Tibial artery (tissue), 4 donors: ENCODE data around the gene RBFOX1.

Source experiments
- DNase-seq, 2 donors: peaks; one replicate each; pipeline ENCODE4 v3.0.0-alpha.2; 2019
- H3K27ac ChIP-seq, 2 donors: fragments of 200-600 bp; sonication (generic) in 1 of 2; 1 replicate in 1 of 2; 2 replicates in 1 of 2; pipeline ENCODE4 v1.5.1; 2018 to 2019; ENCODE audit warnings: mild to moderate bottlenecking in 1 of 2
- H3K27me3 ChIP-seq, 2 donors: fragments of 200-600 bp; sonication (generic) in 1 of 2; one replicate each; pipeline versions ENCODE4 v1.5.1 to v1.6.0; 2016 to 2019
- H3K36me3 ChIP-seq, 3 donors: fragments of 200-600 bp; sonication (generic) in 2 of 3; one replicate each; pipeline ENCODE4 v1.5.1; 2016 to 2019; ENCODE audit warnings: mild to moderate bottlenecking in 2 of 3
- H3K4me1 ChIP-seq, 4 donors: fragments of 200-600 bp; sonication (generic) in 2 of 4; 1 replicate in 3 of 4; 2 replicates in 1 of 4; pipeline ENCODE4 v1.5.1; 2016 to 2019
- H3K4me3 ChIP-seq, 2 donors: fragments of 200-600 bp; sonication (generic) in 1 of 2; 1 replicate in 1 of 2; 2 replicates in 1 of 2; pipeline ENCODE4 v1.5.1; 2018 to 2019; ENCODE audit warnings: mild to moderate bottlenecking in 2 of 2
- H3K9me3 ChIP-seq, 3 donors: fragments of 200-600 bp; sonication (generic) in 1 of 3; one replicate each; pipeline ENCODE4 v1.5.1; 2016 to 2019
- intact Hi-C: fragments of 100-400 bp; cut with DNase I; formaldehyde crosslinking; loops from one replicate; pipeline ENCODE4 v1.15.0; 2023; ENCODE audit warnings: low total_unique reads
- TF ChIP-seq, protein P1 (sequence below), 2 experiments: fragments of 200-600 bp in 1 of 2; fragments of 450-650 bp in 1 of 2; IDR thresholded peaks; one replicate each; pipeline ENCODE4 v1.5.1; 2017 to 2019; ENCODE audit warnings: antibody characterized with exemption in 2 of 2, mild to moderate bottlenecking in 1 of 2, moderate library complexity in 1 of 2

Gene RBFOX1

GRCh38 chr16:7437843-7438242 lies 105.2 kb downstream of the RBFOX1 start:
- no peaks in the 10 kb centered on the region for H3K27me3 ChIP-seq
- DNase-seq, result no peak
- no peak overlapping the region for H3K4me3 ChIP-seq
- TF ChIP-seq, protein P1, sequence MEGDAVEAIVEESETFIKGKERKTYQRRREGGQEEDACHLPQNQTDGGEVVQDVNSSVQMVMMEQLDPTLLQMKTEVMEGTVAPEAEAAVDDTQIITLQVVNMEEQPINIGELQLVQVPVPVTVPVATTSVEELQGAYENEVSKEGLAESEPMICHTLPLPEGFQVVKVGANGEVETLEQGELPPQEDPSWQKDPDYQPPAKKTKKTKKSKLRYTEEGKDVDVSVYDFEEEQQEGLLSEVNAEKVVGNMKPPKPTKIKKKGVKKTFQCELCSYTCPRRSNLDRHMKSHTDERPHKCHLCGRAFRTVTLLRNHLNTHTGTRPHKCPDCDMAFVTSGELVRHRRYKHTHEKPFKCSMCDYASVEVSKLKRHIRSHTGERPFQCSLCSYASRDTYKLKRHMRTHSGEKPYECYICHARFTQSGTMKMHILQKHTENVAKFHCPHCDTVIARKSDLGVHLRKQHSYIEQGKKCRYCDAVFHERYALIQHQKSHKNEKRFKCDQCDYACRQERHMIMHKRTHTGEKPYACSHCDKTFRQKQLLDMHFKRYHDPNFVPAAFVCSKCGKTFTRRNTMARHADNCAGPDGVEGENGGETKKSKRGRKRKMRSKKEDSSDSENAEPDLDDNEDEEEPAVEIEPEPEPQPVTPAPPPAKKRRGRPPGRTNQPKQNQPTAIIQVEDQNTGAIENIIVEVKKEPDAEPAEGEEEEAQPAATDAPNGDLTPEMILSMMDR (IDR thresholded peaks at IDR 0.05), result no peak
- intact Hi-C loops, result no loop called here
- peaks cover 0 to 3% (median 0%) of the 10 kb centered on the region in 3 donors for H3K9me3 ChIP-seq
- H3K36me3 ChIP-seq, result no peaks in the 10 kb centered on the region
- H3K27ac ChIP-seq, result no peak overlapping the region
- H3K4me1 ChIP-seq, result no peaks in the 10 kb centered on the region

- no peaks in the 10 kb centered on the region for H3K36me3 ChIP-seq
- intact Hi-C loops, result no loop called here
- no peaks in the 10 kb centered on the region for H3K27me3 ChIP-seq
- no peak overlapping the region for H3K27ac ChIP-seq
- no peaks in the 10 kb centered on the region for H3K4me1 ChIP-seq
- TF ChIP-seq, protein P1 (IDR thresholded peaks at IDR 0.05), result no peak
- H3K9me3 ChIP-seq, result peaks cover 0 to 3% (median 0%) of the 10 kb centered on the region in 3 donors
- DNase-seq, result no peak
- no peak overlapping the region for H3K4me3 ChIP-seq
Observed at GRCh38 chr16:7438601-7439000, 106.0 kb downstream of the RBFOX1 start.

DNA sequence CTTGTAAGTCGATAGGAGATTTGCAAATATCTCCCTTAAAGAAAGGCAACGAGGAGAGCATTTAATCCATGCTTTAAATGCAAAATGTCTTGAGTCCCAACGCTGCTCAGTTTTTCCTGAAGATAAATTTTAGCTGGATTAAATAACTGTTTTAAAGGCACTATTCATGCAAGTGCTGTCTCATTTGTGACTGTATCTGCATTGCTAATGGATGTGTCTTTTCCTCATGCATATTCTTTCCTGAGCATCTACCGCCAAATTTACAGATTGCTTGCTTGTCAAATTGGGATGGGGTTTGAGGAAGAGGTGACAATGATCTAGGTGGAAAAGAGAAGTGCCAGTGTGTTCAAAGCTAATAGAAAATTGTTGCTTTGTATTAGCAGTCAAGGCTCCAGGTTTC lies 106.9 kb downstream of the RBFOX1 start:
- Histone ChIP-seq H3K27me3 (no peaks in the 10 kb centered on the region), H3K36me3 (no peaks in the 10 kb centered on the region), H3K4me3 (no peak overlapping the region), H3K4me1 (no peaks in the 10 kb centered on the region), H3K27ac (no peak overlapping the region), H3K9me3 (no peaks in the 10 kb centered on the region)
- TF ChIP-seq, protein P1 (IDR thresholded peaks at IDR 0.05), result no peak
- no peak for DNase-seq
- intact Hi-C loops, result no loop called here

GRCh38 chr16:7440886-7441400 lies 108.3 kb downstream of the RBFOX1 start:
- no peak for DNase-seq
- Histone ChIP-seq H3K9me3 (no peaks in the 10 kb centered on the region), H3K4me1 (no peaks in the 10 kb centered on the region), H3K4me3 (no peak overlapping the region), H3K27ac (no peak overlapping the region), H3K36me3 (no peaks in the 10 kb centered on the region), H3K27me3 (no peaks in the 10 kb centered on the region)
- intact Hi-C loops, result no loop called here
- TF ChIP-seq, protein P1 (IDR thresholded peaks at IDR 0.05), result no peak

DNA sequence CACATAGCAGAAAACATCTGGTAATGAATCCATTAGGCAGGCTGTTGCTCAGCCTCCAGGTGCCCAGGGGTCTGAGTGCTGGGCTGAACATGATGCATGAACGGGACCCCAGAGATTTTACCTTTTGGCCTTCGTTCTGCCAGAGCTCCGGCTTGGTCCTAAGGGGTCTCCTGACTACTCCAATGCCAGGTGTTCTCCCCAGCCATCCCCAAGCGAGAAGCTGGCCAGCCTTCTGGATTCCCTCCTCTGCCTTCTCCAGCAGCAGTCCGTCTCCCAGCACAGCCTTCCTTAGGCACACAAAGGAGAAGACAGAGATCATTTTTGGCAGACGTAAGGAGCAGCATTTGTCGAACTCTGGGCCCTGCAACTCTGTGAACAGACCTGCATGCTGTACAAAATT lies 109.4 kb downstream of the RBFOX1 start:
- Histone ChIP-seq H3K27ac (no peak overlapping the region), H3K27me3 (no peaks in the 10 kb centered on the region), H3K4me1 (no peaks in the 10 kb centered on the region), H3K9me3 (no peaks in the 10 kb centered on the region), H3K36me3 (no peaks in the 10 kb centered on the region), H3K4me3 (no peak overlapping the region)
- TF ChIP-seq, protein P1 (IDR thresholded peaks at IDR 0.05), result no peak
- intact Hi-C loops, result no loop called here
- DNase-seq, result no peak

DNA sequence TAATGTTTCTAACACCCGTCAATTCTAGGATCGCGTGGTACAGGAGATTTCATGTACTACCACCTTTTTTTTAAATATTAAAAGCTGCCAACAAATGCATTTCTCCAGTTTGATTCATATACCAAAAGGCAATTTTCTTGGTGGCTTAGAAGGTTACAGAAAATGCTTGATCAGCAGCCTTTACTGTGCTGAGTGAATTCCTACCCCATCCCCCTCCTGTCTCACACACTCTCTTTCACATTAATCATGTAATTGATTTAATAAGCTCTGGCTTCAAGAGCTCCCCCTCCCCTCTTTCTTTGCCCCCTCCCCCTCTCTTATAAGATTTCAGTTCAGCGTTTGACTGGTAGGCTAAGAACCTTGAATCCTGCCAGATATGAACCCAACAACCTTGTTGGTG lies 110.5 kb downstream of the RBFOX1 start:
- Histone ChIP-seq H3K4me3 (no peak overlapping the region), H3K27ac (no peak overlapping the region), H3K36me3 (no peaks in the 10 kb centered on the region), H3K27me3 (no peaks in the 10 kb centered on the region), H3K9me3 (no peaks in the 10 kb centered on the region), H3K4me1 (no peaks in the 10 kb centered on the region)
- TF ChIP-seq, protein P1 (IDR thresholded peaks at IDR 0.05), result no peak
- intact Hi-C loops, result no loop called here
- DNase-seq, result no peak
